ENCODE measurements around the gene SMAP2.
"Not testable (repeated sequence)": the region's sequence is repeated elsewhere in the genome, so short reads cannot be mapped to it uniquely, and the experiment has no call there.

The SMAP2 gene

GRCh38 chr1:40388456-40389321, 15.2 kb downstream of the SMAP2 start:
- DNase-seq (ENCODE audit: low read depth) = not testable (repeated sequence)

GRCh38 chr1:40389322-40389803, 15.8 kb downstream of the SMAP2 start:
- DNase-seq (ENCODE audit: low read depth) = no peak
- no peak overlapping the region for H3K4me3 ChIP-seq (ENCODE audit: low read depth, low read length)

More at GRCh38 chr1:40388456-40389321, 15.2 kb downstream of the SMAP2 start:
- H3K4me3 ChIP-seq (ENCODE audit: low read depth, low read length) = not testable (repeated sequence)

- no peak overlapping the region for H3K4me3 ChIP-seq (ENCODE audit: low read depth, low read length)
These were observed 16.5 kb downstream of the SMAP2 start for GRCh38 chr1:40389871-40390560.

GRCh38 chr1:40390857-40391256, 17.3 kb downstream of the SMAP2 start:
- no peak overlapping the region for H3K4me3 ChIP-seq (ENCODE audit: low read depth, low read length)
- no peak for DNase-seq (ENCODE audit: low read depth)

More at GRCh38 chr1:40389871-40390560, 16.5 kb downstream of the SMAP2 start:
- DNase-seq (ENCODE audit: low read depth) = peak; percentile 85

GRCh38 chr1:40391688-40392145, 18.2 kb downstream of the SMAP2 start:
- no peak overlapping the region for H3K4me3 ChIP-seq (ENCODE audit: low read depth, low read length)
- DNase-seq (ENCODE audit: low read depth) = no peak

GRCh38 chr1:40392221-40392620, 18.7 kb downstream of the SMAP2 start:
- peak; percentile 74 for DNase-seq (ENCODE audit: low read depth)
- H3K4me3 ChIP-seq (ENCODE audit: low read depth, low read length) = no peak overlapping the region

GRCh38 chr1:40393173-40393572, 19.6 kb downstream of the SMAP2 start:
- H3K4me3 ChIP-seq (ENCODE audit: low read depth, low read length) = no peak overlapping the region
- no peak for DNase-seq (ENCODE audit: low read depth)

- DNase-seq (ENCODE audit: low read depth) = no peak
- no peak overlapping the region for H3K4me3 ChIP-seq (ENCODE audit: low read depth, low read length)
These were observed 21.1 kb downstream of the SMAP2 start for GRCh38 chr1:40394491-40395172.

GRCh38 chr1:40395190-40396175, 22.0 kb downstream of the SMAP2 start:
- H3K4me3 ChIP-seq (ENCODE audit: low read depth, low read length) = no peak overlapping the region
- no peak for DNase-seq (ENCODE audit: low read depth)

- no peak overlapping the region for H3K4me3 ChIP-seq (ENCODE audit: low read depth, low read length)
- DNase-seq (ENCODE audit: low read depth) = no peak
These were observed 22.9 kb downstream of the SMAP2 start for GRCh38 chr1:40396420-40396819.

GRCh38 chr1:40397258-40397657, 23.7 kb downstream of the SMAP2 start:
- DNase-seq (ENCODE audit: low read depth) = no peak
- no peak overlapping the region for H3K4me3 ChIP-seq (ENCODE audit: low read depth, low read length)

GRCh38 chr1:40399984-40400704, 26.6 kb downstream of the SMAP2 start:
- DNase-seq (ENCODE audit: low read depth) = no peak
- H3K4me3 ChIP-seq (ENCODE audit: low read depth, low read length) = no peak overlapping the region

GRCh38 chr1:40401473-40402201, 28.1 kb downstream of the SMAP2 start:
- H3K4me3 ChIP-seq (ENCODE audit: low read depth, low read length) = no peak overlapping the region
- no peak for DNase-seq (ENCODE audit: low read depth)

GRCh38 chr1:40404670-40405462, 31.3 kb downstream of the SMAP2 start:
- no peak for DNase-seq (ENCODE audit: low read depth)
- no peak overlapping the region for H3K4me3 ChIP-seq (ENCODE audit: low read depth, low read length)

- H3K4me3 ChIP-seq (ENCODE audit: low read depth, low read length) = no peak overlapping the region
- DNase-seq (ENCODE audit: low read depth) = no peak
These were observed 32.3 kb downstream of the SMAP2 start for GRCh38 chr1:40405812-40406211.

- no peak overlapping the region for H3K4me3 ChIP-seq (ENCODE audit: low read depth, low read length)
- DNase-seq (ENCODE audit: low read depth) = no peak
These were observed 33.9 kb downstream of the SMAP2 start for GRCh38 chr1:40407453-40407852.

- DNase-seq (ENCODE audit: low read depth) = no peak
These were observed 35.9 kb downstream of the SMAP2 start for GRCh38 chr1:40409467-40409866.

More at GRCh38 chr1:40409467-40409866, 35.9 kb downstream of the SMAP2 start:
- no peak overlapping the region for H3K4me3 ChIP-seq (ENCODE audit: low read depth, low read length)
